Left renal pelvis (tissue), 4 donors: ENCODE data around the gene SCRG1. TPM values are rescaled to one million over a fixed set of nuclear protein-coding genes. Genes with fewer than 3 reads are reported as not detected.

Source experiments
- DNase-seq, 4 donors: peaks; one replicate each; pipeline ENCODE4 v3.0.0-alpha.2; 2013; ENCODE audit warnings: low read depth in 4 of 4, low spot score in 3 of 4
- polyA plus RNA-seq, 4 donors: library from polyadenylated mRNA; unstranded; fragments of 120-200 nt; gene quantifications; one replicate each; pipeline ENCODE4 v1.2.1, GENCODE V29; 2013; ENCODE audit not compliant: insufficient read length in 4 of 4

The SCRG1 gene
- polyA plus RNA-seq, 4 donors: 0.31 to 0.66 (median 0.57) TPM

DNA sequence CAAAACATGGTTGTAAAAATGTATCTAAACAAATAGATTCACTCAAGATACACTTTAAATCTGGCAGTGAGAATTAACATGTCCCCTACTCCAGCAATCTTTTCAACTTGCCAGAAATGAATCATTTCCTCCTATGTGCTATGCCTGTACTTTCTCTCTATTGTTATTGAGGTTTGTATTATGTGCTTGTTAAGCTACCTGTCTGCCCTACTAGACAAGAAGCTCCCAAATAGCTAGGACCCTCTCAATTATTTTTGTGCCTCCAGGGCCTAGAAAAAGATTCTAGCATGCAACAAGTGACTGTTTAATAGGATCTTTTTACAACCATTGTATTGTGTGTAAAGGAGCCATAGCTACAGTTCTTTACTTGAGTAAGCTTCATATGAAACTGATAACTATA, 31.6 kb downstream of the SCRG1 start:
- no peak for DNase-seq

DNA sequence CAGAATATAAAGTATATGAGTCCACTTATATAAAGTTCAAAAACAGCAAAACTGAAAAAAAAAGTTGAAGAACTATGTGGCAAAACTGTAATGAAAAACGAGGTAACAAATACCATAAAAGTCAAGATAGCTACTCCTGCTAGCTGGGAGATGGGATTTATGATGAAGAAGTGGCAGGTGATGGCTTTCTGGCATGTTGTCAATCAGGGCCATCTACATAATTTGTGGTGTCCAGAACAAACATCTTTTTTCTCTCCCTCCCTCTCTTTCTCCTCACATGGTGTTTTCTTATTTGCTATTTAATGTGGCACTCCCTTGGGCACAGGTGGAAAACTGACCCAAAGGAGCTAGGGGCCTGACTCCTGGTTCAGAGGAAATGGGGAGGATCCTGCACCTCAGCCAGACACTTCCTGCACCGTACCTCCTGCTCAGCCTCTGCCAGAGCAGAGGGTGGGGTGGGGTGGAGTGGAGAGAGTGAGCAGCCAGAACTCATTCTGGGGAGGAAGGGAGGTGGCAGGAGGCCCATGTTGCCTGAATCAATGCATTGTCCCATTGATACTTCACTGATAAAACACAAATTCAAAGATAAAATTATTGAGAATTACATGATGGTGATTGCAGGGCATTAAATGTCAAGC, 33.4 kb downstream of the SCRG1 start:
- no peak for DNase-seq

DNA sequence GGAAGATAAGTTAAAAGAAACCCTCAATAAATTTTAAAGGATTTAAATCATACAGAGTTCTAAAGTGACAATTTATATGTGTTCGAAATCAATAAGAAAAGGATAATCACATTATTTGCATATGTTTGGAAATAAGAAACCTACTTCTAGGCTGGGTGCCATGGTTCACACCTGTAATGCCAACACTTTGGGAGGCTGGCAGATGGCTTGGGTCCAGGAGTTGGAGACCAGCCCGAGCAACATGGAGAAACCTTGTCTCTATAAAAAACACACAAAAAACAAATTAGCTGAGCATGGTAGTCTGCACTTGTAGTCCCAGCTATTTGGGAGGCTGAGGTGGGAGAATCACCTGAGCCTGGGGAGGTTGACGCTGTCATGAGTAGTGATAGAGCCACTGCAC, 36.2 kb downstream of the SCRG1 start:
- DNase-seq: no peak

DNA sequence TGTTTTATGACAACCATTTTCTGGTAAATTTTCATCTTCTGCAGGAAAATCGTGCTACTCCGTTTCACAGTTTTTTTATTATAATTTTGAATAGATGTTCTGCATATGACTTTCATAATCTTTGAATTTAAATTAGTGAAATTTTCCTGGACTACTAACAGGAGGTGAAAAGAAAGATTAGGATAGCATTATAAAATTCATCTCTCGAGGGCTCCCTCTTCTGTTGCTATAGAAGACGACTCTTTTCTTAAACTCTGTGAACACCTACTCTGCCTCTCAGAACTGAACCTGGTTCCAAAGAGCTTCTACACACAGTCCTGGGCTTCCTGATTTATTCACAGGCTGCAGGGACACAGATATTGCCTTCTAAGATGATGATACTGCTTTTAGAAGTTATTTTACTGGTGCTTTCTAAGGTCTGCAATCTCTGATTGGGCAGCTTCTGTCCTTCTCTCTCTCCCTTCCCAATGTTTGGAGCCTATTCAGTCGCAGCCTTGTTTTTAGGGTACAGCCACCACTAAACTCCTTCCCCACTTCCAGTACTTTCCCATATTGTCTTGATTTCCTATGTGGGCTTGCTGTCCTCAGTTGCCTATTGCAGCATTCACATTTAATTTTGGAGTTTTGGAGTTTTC, 38.2 kb downstream of the SCRG1 start:
- DNase-seq: no peak

DNA sequence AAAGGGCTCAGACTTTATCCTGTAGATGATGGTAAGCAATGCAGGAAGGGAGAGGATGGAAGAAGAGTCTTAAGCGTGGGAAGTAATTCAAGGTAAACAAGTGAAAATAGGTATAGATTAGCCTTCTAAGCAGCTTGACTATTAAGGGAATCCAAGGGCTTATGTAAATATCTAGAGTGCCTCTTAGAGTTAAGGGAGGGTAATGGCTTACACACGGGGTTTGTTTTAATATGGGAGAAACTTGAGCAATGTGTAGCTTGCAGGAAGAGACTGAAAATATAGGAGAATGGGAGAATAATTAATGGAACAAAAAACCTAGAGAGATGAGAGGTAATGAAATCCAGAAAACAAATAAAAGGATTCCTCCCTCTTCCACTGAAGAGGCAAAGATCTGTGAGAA, 41.0 kb downstream of the SCRG1 start:
- DNase-seq: no peak

DNA sequence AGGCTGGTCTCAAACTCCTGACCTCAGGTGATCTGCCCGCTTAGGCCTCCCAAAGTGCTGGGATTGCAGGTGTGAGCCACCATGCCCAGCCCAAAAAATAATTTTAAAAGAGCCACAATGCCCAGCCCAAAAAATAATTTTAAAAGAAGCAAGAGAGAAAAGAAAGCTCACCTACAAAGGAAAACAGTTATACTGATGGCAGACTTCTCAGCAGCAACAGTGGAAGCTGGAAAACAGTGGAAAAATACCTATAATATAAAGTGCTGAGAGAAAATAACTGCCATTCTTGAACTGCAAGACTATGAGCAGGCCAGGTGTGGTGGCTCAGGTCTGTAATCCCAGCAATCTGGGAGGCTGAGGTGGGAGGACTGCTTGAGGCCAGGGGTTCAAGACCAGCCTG, 51.4 kb downstream of the SCRG1 start:
- no peak for DNase-seq

DNA sequence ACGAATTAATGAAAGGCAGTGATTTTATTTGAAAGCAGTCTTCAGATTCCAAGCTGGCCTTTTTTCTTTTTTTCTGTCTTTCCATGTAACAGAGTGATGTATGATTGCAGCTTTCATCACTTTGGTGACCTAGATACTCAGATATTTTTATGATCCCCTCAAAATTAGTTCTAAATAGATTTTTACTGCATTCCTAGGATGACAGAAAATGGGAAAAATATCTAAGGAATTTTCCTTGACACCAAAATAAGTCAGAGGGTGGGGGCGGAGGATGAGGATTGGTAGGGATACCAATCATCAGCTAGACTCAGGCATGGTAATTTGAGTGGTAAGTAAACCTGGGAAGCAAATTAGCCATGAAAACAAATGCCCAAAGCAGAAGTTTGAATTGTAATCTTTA, 52.8 kb downstream of the SCRG1 start:
- no peak for DNase-seq

DNA sequence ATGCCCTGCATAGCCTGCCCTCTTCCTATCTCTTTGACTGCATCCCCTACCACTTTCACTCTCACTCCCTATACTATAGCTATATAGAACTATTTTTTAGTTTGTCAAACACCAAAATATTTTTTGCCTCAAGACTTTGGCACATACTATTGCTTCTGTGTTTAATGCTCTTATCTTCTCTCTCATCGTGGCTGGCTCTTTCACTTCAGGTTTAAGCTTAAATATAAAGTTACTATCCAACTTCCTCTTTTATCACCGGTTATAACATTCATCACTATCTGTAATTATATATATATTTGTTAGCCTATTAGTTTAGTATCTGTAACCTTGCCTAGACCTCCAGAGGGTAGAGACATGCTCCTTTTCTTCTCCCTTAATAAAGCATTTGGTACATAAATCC, 53.3 kb downstream of the SCRG1 start:
- no peak for DNase-seq

DNA sequence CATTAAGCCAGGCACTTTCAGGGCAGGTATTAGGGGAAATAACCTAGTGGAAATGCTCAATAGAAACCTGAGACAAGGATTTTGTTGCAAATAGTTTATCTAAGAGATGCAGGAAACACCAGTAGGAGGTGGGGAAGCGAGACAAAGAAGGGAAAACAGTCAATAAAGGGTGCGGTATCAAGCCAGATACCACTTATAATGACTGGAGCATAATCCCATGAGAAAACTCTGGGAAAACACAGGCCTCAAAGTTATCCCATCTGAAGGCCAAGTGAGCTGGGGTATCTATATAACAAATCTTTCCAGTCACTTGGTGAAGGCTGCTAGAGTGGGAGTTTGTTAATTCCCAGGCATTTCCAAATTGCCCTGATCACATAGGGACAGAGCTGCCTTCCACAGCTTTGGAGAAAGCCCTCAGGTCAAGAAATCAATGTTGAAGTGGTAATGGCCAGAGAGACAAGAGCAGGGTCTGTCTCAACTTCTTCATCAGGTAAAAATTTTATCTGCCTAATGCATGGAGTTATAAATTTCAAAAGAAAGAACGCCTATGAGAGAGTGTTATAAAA, 55.0 kb downstream of the SCRG1 start:
- no peak for DNase-seq

DNA sequence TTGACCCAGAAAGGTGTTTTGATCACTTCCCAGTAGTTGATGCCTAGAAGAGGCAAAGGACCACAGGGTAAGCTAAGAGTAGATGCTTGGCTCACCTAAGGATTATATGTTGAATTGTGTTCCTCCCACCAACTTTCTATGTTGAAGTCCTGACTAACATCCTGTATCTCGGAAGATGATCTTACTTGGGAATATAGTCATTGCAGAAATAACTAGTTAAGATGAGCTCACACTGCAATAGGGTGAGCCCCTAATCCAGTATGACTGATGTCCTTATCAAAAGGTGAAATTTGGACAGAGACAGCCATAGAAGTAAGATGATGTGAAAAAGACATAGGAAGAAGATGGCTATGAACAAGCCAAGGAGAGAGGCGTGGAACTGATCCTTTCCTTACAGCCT, 61.5 kb downstream of the SCRG1 start:
- DNase-seq: no peak

DNA sequence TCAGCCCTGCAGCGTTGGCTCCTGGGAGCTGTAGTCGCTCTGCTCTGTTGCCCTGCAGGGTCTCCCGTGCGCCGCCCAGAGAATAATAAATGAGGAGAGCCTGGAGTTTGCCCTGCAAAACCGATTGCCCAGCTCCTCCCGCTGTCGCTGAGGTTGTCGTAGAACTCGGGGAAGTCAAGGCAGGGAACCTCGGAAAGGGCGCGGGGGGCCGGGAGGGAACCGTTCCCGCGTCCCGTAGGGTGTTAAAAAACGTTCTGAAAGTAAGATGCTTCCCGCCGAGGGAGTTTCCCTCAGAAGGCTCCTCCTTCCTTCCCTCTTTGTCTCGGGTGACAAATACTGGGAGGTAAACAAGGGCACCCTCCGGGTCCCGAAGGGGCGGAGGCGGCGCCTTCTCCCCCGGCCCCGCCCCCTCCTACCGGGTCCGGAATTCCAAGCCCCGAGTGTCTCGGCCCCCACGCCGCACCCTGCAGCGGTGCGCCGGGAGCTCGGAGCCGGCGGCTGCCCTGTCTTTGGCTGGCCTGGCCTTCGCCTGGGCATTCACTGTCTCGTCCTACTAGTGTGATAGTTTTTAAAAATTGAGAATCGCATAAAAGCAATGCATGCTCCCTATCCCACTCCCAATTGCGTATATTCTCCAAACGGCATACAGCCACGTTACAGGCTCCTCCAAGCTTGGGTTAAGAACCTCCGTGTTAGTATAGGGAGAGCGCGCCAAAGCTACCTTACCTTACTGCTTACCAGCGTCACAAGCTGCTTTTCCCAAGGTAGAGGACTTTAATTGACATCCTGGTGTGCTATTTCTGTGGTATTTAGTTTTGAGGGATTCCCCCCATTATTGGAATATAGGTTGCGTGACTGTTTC, 63.8 kb downstream of the SCRG1 start:
- DNase-seq: peak; percentile 68 to 82 (median 74)

Other genes starting within 250 kb of the SCRG1 start
- 10 to 100 TPM; 15.8 to 42.0 (median 36.1) TPM for gene GALNT7, start 230.3 kb downstream of the SCRG1 start, polyA plus RNA-seq
- gene HMGB2, start 64.8 kb downstream of the SCRG1 start, polyA plus RNA-seq: 100 to 1,000 TPM; 263 to 393 (median 349) TPM
- gene SAP30, start 28.2 kb downstream of the SCRG1 start, polyA plus RNA-seq: 10 to 100 TPM; 10.9 to 14.1 (median 13.3) TPM
- 1 to 10 TPM in 1 of 4 donors, under 1 TPM in 2, not detected in 1; 0.11 to 1.2 (median 0.64) TPM for gene HAND2, start 131.1 kb upstream of the SCRG1 start, polyA plus RNA-seq